ENCODE data around the gene MUC20. TPM values are rescaled to one million over a fixed set of nuclear protein-coding genes. Genes with fewer than 3 reads are reported as not detected.

Gene MUC20
- total RNA-seq, 1 experiment from 2014 or later, result not detected

GRCh38 chr3:195732940-195733339 is 12.2 kb downstream of the MUC20 start:
- no peak overlapping the region for H2AFZ ChIP-seq (ENCODE audit: low read length)
- H3K4me1 Mint-ChIP-seq, result no peaks in the 10 kb centered on the region
- H2BK12ac ChIP-seq (ENCODE audit: insufficient read length, low read depth, low read length), result no peak overlapping the region
- H3K23me2 ChIP-seq (ENCODE audit: insufficient read length, low read depth, low read length, poor library complexity, severe bottlenecking), result no peaks in the 10 kb centered on the region
- no peaks in the 10 kb centered on the region for H3K9me3 Mint-ChIP-seq
- H3K4me3 Mint-ChIP-seq, result no peak overlapping the region
- no peak overlapping the region for H2BK20ac ChIP-seq (ENCODE audit: low read depth, low read length, poor library complexity, severe bottlenecking)
- no peak overlapping the region for H2BK120ac ChIP-seq (ENCODE audit: low read depth, low read length, poor library complexity, severe bottlenecking)
- H4K20me1 ChIP-seq (ENCODE audit: control insufficient read depth, insufficient read depth, insufficient read length), result no peaks in the 10 kb centered on the region
- no peak overlapping the region for H2AK5ac ChIP-seq (ENCODE audit: insufficient read length, low read length)
- no peaks in the 10 kb centered on the region for H3K27me3 ChIP-seq (ENCODE audit: insufficient read depth, low read length)
- WGBS (ENCODE audit: extremely low coverage, insufficient read length, low lambda C conversion rate), result no CpG with 5 or more reads among the region's 12 CpGs
- H3K4ac ChIP-seq (ENCODE audit: low read depth, low read length), result no peak overlapping the region
- no peak overlapping the region; the same call in 1 of the 2 replicates for H3K14ac ChIP-seq (ENCODE audit: insufficient read depth, low read length)
- no peak overlapping the region for H3T11ph ChIP-seq (ENCODE audit: low read length)
- H4K91ac ChIP-seq (ENCODE audit: insufficient read length, low read depth, low read length), result no peak overlapping the region
- no peak overlapping the region for H3K9ac ChIP-seq (ENCODE audit: extremely low read depth, insufficient read length, low read length)
- no peak overlapping the region for H3K18ac ChIP-seq (ENCODE audit: insufficient read length, low read depth, low read length)
- no peak overlapping the region; a peak in 1 of 7 replicates for H3K27ac Mint-ChIP-seq
- no peaks in the 10 kb centered on the region for H3K36me3 Mint-ChIP-seq (ENCODE audit: insufficient read depth in 1 of 3, low read depth in 3 of 3)
- no peak overlapping the region for H3K56ac ChIP-seq (ENCODE audit: insufficient read length, low read depth, low read length)
- no peak overlapping the region for H3K27ac ChIP-seq (ENCODE audit: insufficient read length, low read depth, low read length)
- no peak overlapping the region for H2BK5ac ChIP-seq (ENCODE audit: insufficient read length, low read length)
- no peaks in the 10 kb centered on the region for H3K9me3 ChIP-seq (ENCODE audit: control insufficient read depth, low read depth, low read length)
- no peaks in the 10 kb centered on the region for H3K79me2 ChIP-seq (ENCODE audit: insufficient read depth, low read length)
- no peak overlapping the region for H3K23ac ChIP-seq (ENCODE audit: insufficient read length, low read depth, low read length)
- DNase-seq, result no peak
- no peak overlapping the region for H4K5ac ChIP-seq (ENCODE audit: insufficient read length, low read depth, low read length)
- H2BK15ac ChIP-seq (ENCODE audit: low read depth, low read length), result no peak overlapping the region
- no peak for TF ChIP-seq CTCF (conservative IDR thresholded peaks at IDR 0.05)
- peaks cover 31% of the 10 kb centered on the region for H3K27me3 Mint-ChIP-seq (ENCODE audit: low read depth)
- no peak overlapping the region for H4K8ac ChIP-seq (replicated peaks; ENCODE audit: insufficient read length, low read depth, low read length)
- no peaks in the 10 kb centered on the region for H3K4me1 ChIP-seq (ENCODE audit: insufficient read depth, low read length)
- no peak overlapping the region for H3K4me2 ChIP-seq (ENCODE audit: insufficient read depth, insufficient read length, low read length)
- H3K79me1 ChIP-seq (ENCODE audit: insufficient read depth, low read depth, low read length, poor library complexity, severe bottlenecking), result no peaks in the 10 kb centered on the region

All from H9 (cell line).